ENCODE results near the gene CLEC20A. TPM values are rescaled to one million over a fixed set of nuclear protein-coding genes. Genes with fewer than 3 reads are reported as not detected.

CLEC20A gene
- total RNA-seq, 1 donor from 2014 or later = not detected

GRCh38 chr1:178537382-178538090 is 40.8 kb upstream of the CLEC20A start:
- no peak for ATAC-seq
- Histone ChIP-seq H3K4me3 (no peak overlapping the region), H3K9me3 (no peaks in the 10 kb centered on the region), H3K36me3 (no peaks in the 10 kb centered on the region), H3K27me3 (ENCODE audit: low read depth) (no peaks in the 10 kb centered on the region), H3K27ac (no peak overlapping the region), H3K4me1 (peaks cover 20% of the 10 kb centered on the region)
- DNase-seq = no peak
- TF ChIP-seq CTCF (IDR thresholded peaks at IDR 0.05) = no peak
- intact Hi-C loops (cut with DNase I) = loop anchor here (10.0 kb wide), 1 partner anchor 467 kb away; no protein-coding TSS in a partner anchor

- Histone ChIP-seq H3K9me3 (no peaks in the 10 kb centered on the region), H3K4me3 (no peak overlapping the region), H3K27ac (no peak overlapping the region), H3K36me3 (no peaks in the 10 kb centered on the region), H3K4me1 (peaks cover 25% of the 10 kb centered on the region), H3K27me3 (ENCODE audit: low read depth) (no peaks in the 10 kb centered on the region)
- TF ChIP-seq CTCF (IDR thresholded peaks at IDR 0.05) = no peak
- peak; percentile 63 to 69 for ATAC-seq
- DNase-seq = no peak
- intact Hi-C loops (cut with DNase I) = loop anchor here (10.0 kb wide), 1 partner anchor 468 kb away; no protein-coding TSS in a partner anchor
These were observed 40.1 kb upstream of the CLEC20A start for GRCh38 chr1:178536844-178537371.

- Histone ChIP-seq H3K36me3 (no peaks in the 10 kb centered on the region), H3K9me3 (no peaks in the 10 kb centered on the region), H3K27me3 (ENCODE audit: low read depth) (no peaks in the 10 kb centered on the region), H3K27ac (no peak overlapping the region), H3K4me1 (peaks cover 22% of the 10 kb centered on the region), H3K4me3 (no peak overlapping the region)
- intact Hi-C loops (cut with DNase I) = loop anchor here (10.0 kb wide), 1 partner anchor 468 kb away; no protein-coding TSS in a partner anchor
- no peak for TF ChIP-seq CTCF (IDR thresholded peaks at IDR 0.05)
- DNase-seq = no peak
- no peak for ATAC-seq
These were observed 39.6 kb upstream of the CLEC20A start for GRCh38 chr1:178536329-178536728.

GRCh38 chr1:178534137-178534868 is 37.5 kb upstream of the CLEC20A start:
- H3K27ac ChIP-seq = no peak overlapping the region
- no peak for DNase-seq

More at GRCh38 chr1:178534137-178534868, 37.5 kb upstream of the CLEC20A start:
- Histone ChIP-seq H3K9me3 (no peaks in the 10 kb centered on the region), H3K4me1 (peaks cover 22% of the 10 kb centered on the region), H3K27me3 (ENCODE audit: low read depth) (no peaks in the 10 kb centered on the region), H3K36me3 (no peaks in the 10 kb centered on the region), H3K4me3 (no peak overlapping the region)
- intact Hi-C loops (cut with DNase I) = loop anchor here (10.0 kb wide), 1 partner anchor 470 kb away; no protein-coding TSS in a partner anchor
- TF ChIP-seq CTCF (IDR thresholded peaks at IDR 0.05) = no peak
- ATAC-seq = no peak

Measured in lower lobe of right lung (tissue), 2 donors.